HG02610 (cell line): ENCODE data around the gene YTHDF1.
A peak's percentile ranks its signal among the peaks of the same experiment; 100 is the strongest.
"Not testable (repeated sequence)": the region's sequence is repeated elsewhere in the genome, so short reads cannot be mapped to it uniquely, and the experiment has no call there.

ENCODE experiments used
- ATAC-seq: cut with Tn5 transposase; IDR thresholded peaks from one replicate; pipeline ENCODE4 v1.9.1; 2021; ENCODE audit warnings: mild to moderate bottlenecking, moderate library complexity; ENCODE audit not compliant: unreplicated experiment

Gene YTHDF1

GRCh38 chr20:63216041-63216848, at the start of gene YTHDF1:
YTHDF1 (minus strand) TSS chr20:63216131; CDS start chr20:63215892, 239 bp downstream.
- ATAC-seq = peak; percentile 82

GRCh38 chr20:63264519-63264918, 48.6 kb upstream of the YTHDF1 start:
- no peak for ATAC-seq

- ATAC-seq = no peak
Measured at GRCh38 chr20:63264000-63264399, 48.1 kb upstream of the YTHDF1 start.

GRCh38 chr20:63262836-63263235, 46.9 kb upstream of the YTHDF1 start:
- no peak for ATAC-seq

- ATAC-seq = no peak
Measured at GRCh38 chr20:63261795-63262528, 46.0 kb upstream of the YTHDF1 start.

GRCh38 chr20:63261060-63261794, 45.3 kb upstream of the YTHDF1 start:
- no peak for ATAC-seq

GRCh38 chr20:63260521-63260920, 44.6 kb upstream of the YTHDF1 start:
- ATAC-seq = no peak

GRCh38 chr20:63259734-63260460, 44.0 kb upstream of the YTHDF1 start:
- no peak for ATAC-seq

- no peak for ATAC-seq
Measured at GRCh38 chr20:63258781-63259180, 42.9 kb upstream of the YTHDF1 start.

GRCh38 chr20:63257629-63258028, 41.7 kb upstream of the YTHDF1 start:
- ATAC-seq = no peak

- ATAC-seq = no peak
Measured at GRCh38 chr20:63256954-63257353, 41.0 kb upstream of the YTHDF1 start.

GRCh38 chr20:63255931-63256704, 40.2 kb upstream of the YTHDF1 start:
- ATAC-seq = no peak

GRCh38 chr20:63254606-63255384, 38.9 kb upstream of the YTHDF1 start:
- no peak for ATAC-seq

- ATAC-seq = no peak
Measured at GRCh38 chr20:63254232-63254605, 38.3 kb upstream of the YTHDF1 start, which contains the start of gene NKAIN4. NKAIN4 (minus strand) TSS chr20:63254463; CDS start chr20:63254450, 13 bp downstream.

- no peak for ATAC-seq
Measured at GRCh38 chr20:63253438-63254231, 37.7 kb upstream of the YTHDF1 start.

- ATAC-seq = no peak
Measured at GRCh38 chr20:63253065-63253437, 37.1 kb upstream of the YTHDF1 start.

GRCh38 chr20:63252284-63252711, 36.4 kb upstream of the YTHDF1 start:
- no peak for ATAC-seq

- ATAC-seq = not testable (repeated sequence)
Measured at GRCh38 chr20:63251350-63251749, 35.4 kb upstream of the YTHDF1 start.
